HG02759 (cell line): ENCODE measurements around the gene ABLIM3.

Source experiments
- ATAC-seq: cut with Tn5 transposase; IDR thresholded peaks from one replicate; pipeline ENCODE4 v1.9.1; 2021; ENCODE audit warnings: mild to moderate bottlenecking, moderate library complexity; ENCODE audit not compliant: unreplicated experiment

The ABLIM3 gene

DNA sequence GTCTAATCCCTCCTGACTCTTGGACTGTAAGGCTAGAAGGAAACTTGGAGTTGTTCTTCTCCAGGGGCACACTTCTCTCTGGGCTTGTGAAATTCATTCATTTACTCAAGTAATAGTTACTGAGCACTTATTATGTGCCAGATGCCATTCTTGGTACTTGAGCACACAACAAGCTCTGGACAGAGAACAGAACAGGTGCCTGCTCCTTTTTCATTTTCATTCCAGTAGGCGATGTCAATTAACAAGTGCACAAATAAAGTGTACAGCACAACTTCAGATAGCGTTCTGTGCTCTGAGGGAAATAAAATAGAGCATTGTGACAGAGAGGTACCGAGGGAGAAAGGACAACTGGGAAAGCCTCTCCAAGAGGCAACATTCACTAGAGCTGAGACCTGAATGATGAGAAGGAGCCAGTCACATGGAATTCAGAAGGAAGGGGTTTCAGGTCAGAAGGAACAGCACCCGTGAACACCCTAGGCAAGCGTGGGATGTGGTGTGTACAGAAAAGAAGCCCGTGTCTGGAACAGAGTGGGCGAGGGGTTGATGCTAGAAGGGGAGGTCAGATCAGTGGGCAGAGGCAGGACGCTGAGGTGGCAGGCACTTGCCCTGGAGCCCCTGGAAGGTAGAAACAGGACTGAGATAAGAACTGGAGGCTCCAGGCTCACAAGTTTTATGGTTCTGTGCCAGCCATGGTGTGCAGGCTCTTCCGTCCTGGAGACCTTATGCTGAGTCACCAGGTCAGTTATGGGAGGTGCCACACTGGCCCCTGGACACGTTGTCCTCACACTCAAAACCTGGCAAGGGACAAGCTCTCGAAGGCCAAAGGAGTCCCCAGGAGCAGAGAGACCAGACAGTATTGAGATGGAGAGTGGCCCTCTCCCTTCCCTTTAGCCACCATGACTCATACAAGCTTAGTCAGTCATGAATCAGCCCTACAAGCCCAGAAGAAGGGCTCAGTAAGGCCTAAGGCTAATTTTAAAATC, 7.2 kb upstream of the ABLIM3 start:
- ATAC-seq: no peak

- ATAC-seq: no peak
These were observed 6.4 kb upstream of the ABLIM3 start for GRCh38 chr5:149134778-149135500.

- no peak for ATAC-seq
These were observed 5.6 kb upstream of the ABLIM3 start for GRCh38 chr5:149135536-149136201.

DNA sequence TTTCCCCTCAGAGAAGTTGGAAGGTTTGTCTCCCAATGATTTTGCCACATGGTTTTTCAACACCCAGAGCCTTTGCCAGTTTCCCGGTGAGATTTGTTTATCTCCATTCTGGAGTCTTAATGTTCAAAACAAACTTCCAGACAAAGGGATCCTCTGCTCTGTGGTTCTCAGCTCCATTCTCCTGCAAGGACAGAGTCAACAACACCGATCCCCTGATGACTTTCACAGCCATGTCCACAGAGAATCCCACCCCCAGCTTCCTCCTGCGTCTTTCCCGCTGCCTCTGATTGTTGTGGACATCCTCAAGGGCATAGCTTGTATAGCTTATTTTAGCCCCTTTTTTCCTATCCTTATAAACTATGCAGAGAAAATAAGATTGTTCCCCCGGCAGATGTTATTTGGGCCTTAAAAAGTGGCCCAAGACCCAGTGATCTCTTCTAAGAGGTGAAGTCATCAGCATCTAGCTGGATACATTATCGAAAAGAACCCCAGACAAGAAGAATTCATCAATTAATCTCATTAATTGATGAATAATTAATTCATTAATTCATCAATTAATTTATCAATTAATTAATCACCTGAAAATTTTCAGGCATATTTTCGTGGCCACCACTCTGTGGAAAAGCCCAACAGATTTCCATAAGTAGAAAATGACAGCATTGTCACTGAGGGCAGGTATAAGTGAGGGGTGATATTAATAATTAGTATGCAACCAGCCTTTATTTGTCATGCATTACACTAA, 2.9 kb upstream of the ABLIM3 start:
- ATAC-seq: no peak

- no peak for ATAC-seq
These were observed 893 bp upstream of the ABLIM3 start for GRCh38 chr5:149140197-149141002.

- ATAC-seq: peak; percentile 2
These were observed 911 bp downstream of the ABLIM3 start for GRCh38 chr5:149141957-149142851.

DNA sequence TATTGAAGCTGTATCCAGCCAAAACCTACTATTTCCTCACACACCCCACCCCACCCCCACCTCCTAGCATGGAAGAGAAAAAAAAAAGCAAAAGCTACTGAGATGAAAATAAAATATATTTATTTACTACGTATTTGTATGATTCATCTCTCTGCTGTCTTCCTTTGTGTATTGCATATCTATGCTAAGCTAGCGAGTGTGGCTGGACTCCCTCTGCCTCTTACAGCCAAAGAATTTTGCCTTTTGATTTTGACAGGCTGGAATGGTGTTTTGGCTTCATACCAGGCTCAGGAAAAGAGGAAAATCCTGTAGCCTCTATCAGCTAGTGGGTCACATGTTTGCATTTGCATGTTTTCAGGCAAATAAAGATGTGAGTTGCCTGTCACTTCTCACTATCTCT, 2.2 kb downstream of the ABLIM3 start:
- no peak for ATAC-seq

GRCh38 chr5:149144637-149145036, 3.3 kb downstream of the ABLIM3 start:
- ATAC-seq: no peak

DNA sequence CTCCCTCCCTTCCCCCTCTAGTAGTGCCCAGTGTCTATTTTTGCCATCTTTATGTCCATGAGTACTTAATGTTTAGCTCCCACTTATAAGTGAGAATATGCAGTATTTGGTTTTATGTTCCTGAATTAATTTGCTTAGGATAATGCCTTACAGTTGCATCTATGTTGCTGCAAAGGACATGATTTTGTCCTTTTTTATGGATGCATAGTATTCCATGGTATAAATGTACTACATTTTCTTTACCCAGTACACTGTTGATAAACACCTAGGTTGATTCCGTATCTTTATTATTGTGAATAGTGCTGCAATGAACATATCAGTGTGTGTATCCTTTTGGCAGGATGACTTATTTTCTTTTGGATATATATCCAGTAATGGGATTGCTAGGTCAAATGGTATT, 3.8 kb downstream of the ABLIM3 start:
- no peak for ATAC-seq

DNA sequence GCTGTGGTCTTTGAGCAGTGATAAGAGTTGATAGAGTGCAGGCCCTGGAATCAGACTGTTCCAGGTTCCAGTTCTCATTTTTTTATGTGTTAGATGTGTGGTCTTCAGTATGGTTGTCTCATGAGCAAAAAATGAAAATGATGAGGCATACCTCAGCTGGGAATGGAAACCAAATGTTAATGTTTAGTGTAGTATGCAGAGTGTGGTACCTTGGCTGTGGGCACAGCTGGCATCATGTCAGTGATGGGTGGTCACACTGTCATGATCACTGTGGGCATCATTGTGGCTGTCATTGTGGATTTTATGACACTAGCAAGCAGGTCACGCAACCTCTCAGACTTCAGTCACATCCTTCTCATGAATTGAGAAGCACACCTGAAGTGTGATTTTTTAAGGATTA, 6.4 kb downstream of the ABLIM3 start:
- ATAC-seq: peak; percentile 56

GRCh38 chr5:149149942-149150341, 8.6 kb downstream of the ABLIM3 start:
- ATAC-seq: no peak

GRCh38 chr5:149150457-149150856, 9.2 kb downstream of the ABLIM3 start:
- ATAC-seq: no peak

- ATAC-seq: no peak
These were observed 10.4 kb downstream of the ABLIM3 start for GRCh38 chr5:149151717-149152116.

DNA sequence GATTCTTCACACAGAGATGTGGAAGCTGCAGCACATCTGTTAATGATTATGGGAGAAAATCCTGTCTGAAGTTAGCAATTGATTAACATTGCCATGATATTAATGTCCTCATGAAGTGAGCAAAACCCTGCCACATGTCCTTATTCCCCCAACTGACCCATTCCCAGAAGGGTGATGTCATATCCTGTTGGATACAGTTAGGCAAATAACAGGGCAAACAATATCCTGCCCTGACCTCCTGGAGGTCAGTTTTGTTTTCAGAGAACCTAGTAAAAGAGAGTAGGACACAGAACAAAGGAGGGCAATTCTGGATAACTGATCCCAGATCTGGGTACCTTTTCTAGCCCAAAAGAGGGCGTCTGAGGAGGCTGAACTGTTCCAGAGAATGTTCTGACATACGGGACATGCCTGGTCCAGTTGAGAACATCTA, 11.0 kb downstream of the ABLIM3 start:
- no peak for ATAC-seq

GRCh38 chr5:149153193-149153750, 12.0 kb downstream of the ABLIM3 start:
- no peak for ATAC-seq

- ATAC-seq: no peak
These were observed 12.7 kb downstream of the ABLIM3 start for GRCh38 chr5:149153751-149154610.

- no peak for ATAC-seq
These were observed 13.4 kb downstream of the ABLIM3 start for GRCh38 chr5:149154650-149155049.
